SK-MEL-5 (cell line): ENCODE results near the gene WDR77. TPM values are rescaled to one million over a fixed set of nuclear protein-coding genes. Genes with fewer than 3 reads are reported as not detected.

Source experiments
- DNase-seq: peaks from one replicate; pipeline ENCODE4 v3.0.0-alpha.2; 2016; ENCODE audit warnings: low read depth, low spot score
- in situ Hi-C: cut with HindIII; loops from 2 replicates; pipeline ENCODE4 v1.10.0; 2016; ENCODE audit warnings: low sequenced_read_pairs, high pct_unique_total_duplicates, low pct_unique_long_range_greater_than_20kb
- total RNA-seq: library from RNA; depleted of rRNA; stranded (reverse); fragments of >200 nt; shearing (Covaris generic); gene quantifications from 2 replicates; pipeline ENCODE4 v1.2.3, GENCODE V29; 2014

The WDR77 gene
- total RNA-seq, 1 experiment from 2014 or later: 57.1 TPM

- no peak for DNase-seq
- in situ Hi-C loops: loop anchor here (10.0 kb wide), 1 partner anchor 290 kb away; no protein-coding TSS in a partner anchor
Observed at GRCh38 chr1:111474521-111474920, 25.5 kb upstream of the WDR77 start.

GRCh38 chr1:111474106-111474505 lies 25.1 kb upstream of the WDR77 start:
- no peak for DNase-seq
- in situ Hi-C loops: loop anchor here (10.0 kb wide), 1 partner anchor 291 kb away; no protein-coding TSS in a partner anchor

GRCh38 chr1:111471538-111471937 lies 22.5 kb upstream of the WDR77 start:
- no peak for DNase-seq
- in situ Hi-C loops: loop anchor here (10.0 kb wide), 1 partner anchor 293 kb away; no protein-coding TSS in a partner anchor

- in situ Hi-C loops: loop anchor here (10.0 kb wide), 1 partner anchor 294 kb away; no protein-coding TSS in a partner anchor
- no peak for DNase-seq
Observed at GRCh38 chr1:111471012-111471411, 22.0 kb upstream of the WDR77 start.

- no peak for DNase-seq
- in situ Hi-C loops: loop anchor here (10.0 kb wide), 1 partner anchor 294 kb away; no protein-coding TSS in a partner anchor
Observed at GRCh38 chr1:111470596-111470995, 21.5 kb upstream of the WDR77 start.

GRCh38 chr1:111469539-111469938 lies 20.5 kb upstream of the WDR77 start:
- DNase-seq: no peak
- in situ Hi-C loops: no loop called here

- no peak for DNase-seq
- in situ Hi-C loops: no loop called here
Observed at GRCh38 chr1:111468717-111469100, 19.7 kb upstream of the WDR77 start.

GRCh38 chr1:111467865-111468716 lies 19.0 kb upstream of the WDR77 start:
- peak; percentile 21 for DNase-seq
- in situ Hi-C loops: no loop called here

- DNase-seq: no peak
- in situ Hi-C loops: no loop called here
Observed at GRCh38 chr1:111466480-111466879, 17.4 kb upstream of the WDR77 start.

- in situ Hi-C loops: no loop called here
- no peak for DNase-seq
Observed at GRCh38 chr1:111465754-111466153, 16.7 kb upstream of the WDR77 start.

GRCh38 chr1:111463029-111463683 lies 14.1 kb upstream of the WDR77 start:
- DNase-seq: no peak
- in situ Hi-C loops: no loop called here

- DNase-seq: no peak
- in situ Hi-C loops: no loop called here
Observed at GRCh38 chr1:111462370-111463028, 13.4 kb upstream of the WDR77 start.

- in situ Hi-C loops: no loop called here
Observed at GRCh38 chr1:111461765-111462164, 12.7 kb upstream of the WDR77 start.

GRCh38 chr1:111455642-111456031 lies 6.6 kb upstream of the WDR77 start:
- in situ Hi-C loops: no loop called here
- DNase-seq: no peak

More at GRCh38 chr1:111461765-111462164, 12.7 kb upstream of the WDR77 start:
- DNase-seq: no peak

- no peak for DNase-seq
- in situ Hi-C loops: no loop called here
Observed at GRCh38 chr1:111454859-111455641, 6.0 kb upstream of the WDR77 start.

- DNase-seq: no peak
- in situ Hi-C loops: no loop called here
Observed at GRCh38 chr1:111453706-111454105, 4.7 kb upstream of the WDR77 start.

- in situ Hi-C loops: no loop called here
- no peak for DNase-seq
Observed at GRCh38 chr1:111452581-111452980, 3.5 kb upstream of the WDR77 start.
